Measurements from ENCODE around the gene PRDX6. TPM values are rescaled to one million over a fixed set of nuclear protein-coding genes. Genes with fewer than 3 reads are reported as not detected.

Gene PRDX6
- total RNA-seq, 1 donor from 2014 or later: 520 TPM

DNA sequence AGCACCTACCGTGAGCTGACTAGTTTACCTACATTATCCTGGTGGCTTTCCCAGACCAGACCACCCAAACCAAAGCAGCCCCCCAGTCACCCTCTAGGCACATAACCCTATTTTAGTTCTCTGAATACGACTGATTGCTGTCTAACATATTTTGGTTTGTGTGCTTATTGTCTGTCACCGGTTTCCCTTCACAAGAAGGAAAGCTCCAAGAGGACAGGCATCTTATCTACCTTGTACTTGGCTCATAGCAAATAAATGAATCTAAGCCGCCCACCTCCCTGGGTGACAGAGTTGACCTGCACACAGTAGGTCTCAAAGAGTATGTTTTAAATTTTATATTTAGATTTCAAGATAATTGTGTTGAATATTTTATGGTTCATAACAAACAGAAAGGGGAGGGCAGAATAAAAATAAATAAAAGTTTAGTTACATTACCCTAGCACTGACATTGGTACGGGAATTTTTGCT is 904 bp upstream of the PRDX6 start:
- H3K4me1 Mint-ChIP-seq (ENCODE audit: low read depth, unreplicated experiment): peaks cover 35% of the 10 kb centered on the region

DNA sequence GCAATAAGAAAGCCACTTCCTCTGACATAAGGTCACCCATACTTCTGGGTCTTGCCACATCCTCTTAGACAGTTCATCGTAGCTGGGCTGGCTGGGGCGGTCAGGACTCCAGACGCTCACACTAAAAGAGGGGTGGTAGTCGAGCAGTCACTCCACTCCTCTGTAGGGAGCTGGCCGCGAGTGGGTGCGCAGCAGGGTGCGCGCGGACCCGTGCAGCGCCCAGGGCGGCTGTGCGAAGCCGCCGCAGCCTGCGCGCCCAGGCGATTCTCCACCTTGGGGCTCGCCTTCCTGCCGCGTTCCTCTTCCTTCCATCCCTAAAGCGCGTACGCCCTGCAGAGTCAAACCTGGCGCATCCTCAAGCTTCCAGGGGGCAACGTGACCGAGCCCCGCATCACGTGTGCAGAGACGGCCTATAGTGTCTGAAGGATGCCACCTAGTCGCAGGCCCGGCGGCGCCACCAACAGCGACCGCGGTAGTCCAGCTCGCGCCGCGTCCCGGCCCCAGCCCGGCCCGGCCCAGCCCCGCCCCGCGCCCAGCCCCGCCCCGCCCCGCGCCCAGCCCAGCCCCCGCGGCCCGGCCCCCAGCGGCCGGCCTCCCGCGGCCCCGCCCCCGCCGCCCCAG is 360 bp upstream of the PRDX6 start:
- FAIRE-seq (no peak), DNase-seq (ENCODE audit: low read depth) (peak; percentile 73)
- Histone ChIP-seq H3K4me2 (ENCODE audit: low read length) (peak overlapping the region; percentile 87), H2AFZ (ENCODE audit: low read depth, low read length) (peak overlapping the region; percentile 93), H3K9me3 (ENCODE audit: insufficient read depth, low read depth, low read length) (no peaks in the 10 kb centered on the region), H3K36me3 (ENCODE audit: insufficient read depth, low read length) (peaks cover 16% of the 10 kb centered on the region), H3K9ac (ENCODE audit: low read length) (peak overlapping the region; percentile 85), H4K20me1 (ENCODE audit: insufficient read depth, low read length) (peaks cover 38% of the 10 kb centered on the region), H3K4me1 (ENCODE audit: insufficient read depth, low read length) (peaks cover 44% of the 10 kb centered on the region), H3K27ac (ENCODE audit: low read depth, low read length) (peak overlapping the region; percentile 75), H3K4me3 (ENCODE audit: insufficient read depth, low read depth, low read length) (peak overlapping the region; percentile 81), H3K79me2 (ENCODE audit: insufficient read depth, low read length) (peaks cover 71% of the 10 kb centered on the region), H3K27me3 (ENCODE audit: insufficient read depth, low read length) (no peaks in the 10 kb centered on the region)
- H3K27ac Mint-ChIP-seq (ENCODE audit: unreplicated experiment): no peak overlapping the region
- H3K4me1 Mint-ChIP-seq (ENCODE audit: low read depth, unreplicated experiment): peaks cover 35% of the 10 kb centered on the region
- no peak for TF ChIP-seq EZH2 (IDR thresholded peaks at IDR 0.05; ENCODE audit: insufficient read depth, low read length)
- TF ChIP-seq, protein P1, sequence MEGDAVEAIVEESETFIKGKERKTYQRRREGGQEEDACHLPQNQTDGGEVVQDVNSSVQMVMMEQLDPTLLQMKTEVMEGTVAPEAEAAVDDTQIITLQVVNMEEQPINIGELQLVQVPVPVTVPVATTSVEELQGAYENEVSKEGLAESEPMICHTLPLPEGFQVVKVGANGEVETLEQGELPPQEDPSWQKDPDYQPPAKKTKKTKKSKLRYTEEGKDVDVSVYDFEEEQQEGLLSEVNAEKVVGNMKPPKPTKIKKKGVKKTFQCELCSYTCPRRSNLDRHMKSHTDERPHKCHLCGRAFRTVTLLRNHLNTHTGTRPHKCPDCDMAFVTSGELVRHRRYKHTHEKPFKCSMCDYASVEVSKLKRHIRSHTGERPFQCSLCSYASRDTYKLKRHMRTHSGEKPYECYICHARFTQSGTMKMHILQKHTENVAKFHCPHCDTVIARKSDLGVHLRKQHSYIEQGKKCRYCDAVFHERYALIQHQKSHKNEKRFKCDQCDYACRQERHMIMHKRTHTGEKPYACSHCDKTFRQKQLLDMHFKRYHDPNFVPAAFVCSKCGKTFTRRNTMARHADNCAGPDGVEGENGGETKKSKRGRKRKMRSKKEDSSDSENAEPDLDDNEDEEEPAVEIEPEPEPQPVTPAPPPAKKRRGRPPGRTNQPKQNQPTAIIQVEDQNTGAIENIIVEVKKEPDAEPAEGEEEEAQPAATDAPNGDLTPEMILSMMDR (IDR thresholded peaks at IDR 0.05; ENCODE audit: insufficient read depth, low read depth, low read length): no peak
- no peaks in the 10 kb centered on the region for H3K27me3 Mint-ChIP-seq (ENCODE audit: low read depth, unreplicated experiment)
- H3K36me3 Mint-ChIP-seq (ENCODE audit: low read depth, unreplicated experiment): peaks cover 10% of the 10 kb centered on the region
- peak overlapping the region; percentile 97 for H3K4me3 Mint-ChIP-seq (ENCODE audit: unreplicated experiment)
- peaks cover 5% of the 10 kb centered on the region for H3K9me3 Mint-ChIP-seq (ENCODE audit: unreplicated experiment)

More for the DNA sequence above, 904 bp upstream of the PRDX6 start:
- Histone ChIP-seq H3K79me2 (ENCODE audit: insufficient read depth, low read length) (peaks cover 69% of the 10 kb centered on the region), H3K27ac (ENCODE audit: low read depth, low read length) (peak overlapping the region; percentile 75), H4K20me1 (ENCODE audit: insufficient read depth, low read length) (peaks cover 33% of the 10 kb centered on the region), H3K27me3 (ENCODE audit: insufficient read depth, low read length) (no peaks in the 10 kb centered on the region), H3K4me3 (ENCODE audit: insufficient read depth, low read depth, low read length) (peak overlapping the region; percentile 81), H3K4me1 (ENCODE audit: insufficient read depth, low read length) (peaks cover 44% of the 10 kb centered on the region), H3K9me3 (ENCODE audit: insufficient read depth, low read depth, low read length) (no peaks in the 10 kb centered on the region), H3K36me3 (ENCODE audit: insufficient read depth, low read length) (peaks cover 11% of the 10 kb centered on the region), H2AFZ (ENCODE audit: low read depth, low read length) (peak overlapping the region; percentile 93), H3K4me2 (ENCODE audit: low read length) (peak overlapping the region; percentile 87), H3K9ac (ENCODE audit: low read length) (peak overlapping the region; percentile 85)
- Mint-ChIP-seq H3K27me3 (ENCODE audit: low read depth, unreplicated experiment) (no peaks in the 10 kb centered on the region), H3K4me3 (ENCODE audit: unreplicated experiment) (peak overlapping the region; percentile 86), H3K36me3 (ENCODE audit: low read depth, unreplicated experiment) (peaks cover 15% of the 10 kb centered on the region), H3K27ac (ENCODE audit: unreplicated experiment) (peak overlapping the region; percentile 55), H3K9me3 (ENCODE audit: unreplicated experiment) (peaks cover 9% of the 10 kb centered on the region)
- TF ChIP-seq, protein P1 (IDR thresholded peaks at IDR 0.05; ENCODE audit: insufficient read depth, low read depth, low read length): no peak
- TF ChIP-seq EZH2 (IDR thresholded peaks at IDR 0.05; ENCODE audit: insufficient read depth, low read length): no peak
- FAIRE-seq (no peak), DNase-seq (ENCODE audit: low read depth) (no peak)

Data from astrocyte (in vitro differentiated cells and primary cell).